Spleen (tissue), 7 donors: ENCODE measurements around the gene GYS1.

Experiments used
- CTCF ChIP-seq, 11 experiments: fragments of 200-600 bp in 7 of 11; fragments of 450-650 bp in 4 of 11; sonication (generic) in 4 of 11; IDR thresholded peaks in 8 of 11; conservative IDR thresholded peaks in 3 of 11; 1 replicate in 7 of 11; 2 replicates in 4 of 11; pipeline versions ENCODE4 v1.4.0 to v1.8.0; 2016 to 2021; ENCODE audit warnings: antibody characterized with exemption in 11 of 11, inconsistent platforms in 4 of 11, mild to moderate bottlenecking in 1 of 11
- POLR2A ChIP-seq, 3 donors: fragments of 450-650 bp; IDR thresholded peaks; one replicate each; pipeline ENCODE4 v1.5.1; 2017; ENCODE audit warnings: antibody characterized with exemption in 3 of 3, mild to moderate bottlenecking in 1 of 3
- POLR2AphosphoS5 ChIP-seq, 3 donors: sonication (generic); formaldehyde crosslinking; IDR thresholded peaks; one replicate each; pipeline ENCODE4 v1.5.1; 2017; ENCODE audit warnings: antibody characterized with exemption in 3 of 3
- donor health status: DM: no; HTN: no; CAD: no; lungs with moderate emphysema.
- donor health status: DM: no; HTN: no; CAD: no.
- donor health status: DM: no; HTN: no; CAD: no.

GRCh38 chr19:49014123-49014869 is 21.2 kb upstream of the GYS1 start:
- TF ChIP-seq CTCF (IDR thresholded peaks at IDR 0.05 in 8 of 11, conservative IDR thresholded peaks at IDR 0.05 in 3 of 11) (no peak), POLR2A (IDR thresholded peaks at IDR 0.05) (no peak), POLR2AphosphoS5 (IDR thresholded peaks at IDR 0.05) (no peak)
